ENCODE data around the gene JSRP1. TPM values are rescaled to one million over a fixed set of nuclear protein-coding genes. Genes with fewer than 3 reads are reported as not detected.

JSRP1 gene
- total and polyA plus RNA-seq, 10 of the 15 experiments (the other 5 are each of a cell fraction or from before 2014, with no cell fraction given) = 0.41 to 0.91 (median 0.49) TPM; not detected in 7

DNA sequence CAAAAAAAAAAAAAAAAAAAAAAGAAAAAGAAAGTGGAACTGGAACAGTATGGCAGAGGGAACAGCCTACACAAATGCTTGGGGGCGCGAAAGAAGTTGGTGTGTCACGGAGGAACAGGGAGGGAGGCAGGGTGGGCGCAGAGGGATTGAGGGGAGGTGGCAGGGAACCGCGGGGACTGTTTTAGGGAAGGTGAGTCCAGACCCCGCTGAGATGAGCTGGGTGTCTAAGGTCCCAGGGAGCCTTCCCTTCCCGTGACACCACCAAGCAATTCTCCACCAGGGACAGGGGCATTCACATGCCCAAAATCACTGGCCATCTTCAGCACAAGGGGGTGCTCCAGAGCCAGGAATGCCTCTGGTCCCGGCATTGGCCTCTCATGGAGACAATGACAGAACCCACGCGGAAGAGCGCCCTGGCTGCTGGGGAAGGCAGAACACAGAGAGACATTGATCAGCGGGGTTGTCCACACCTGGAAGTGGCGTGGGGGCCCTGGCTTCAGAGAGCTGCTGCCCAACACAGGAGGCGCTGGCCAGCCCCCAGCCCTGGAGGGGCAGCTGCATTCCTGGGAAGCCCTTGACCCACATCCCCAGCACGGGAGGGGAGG is 18.8 kb upstream of the JSRP1 start:
- BruUV-seq (replicated peaks) = no TSS peak
- DNase-seq (ENCODE audit: low read depth, low spot score) (no peak), ATAC-seq (no peak), FAIRE-seq (peak; percentile 56)
- CTCF ChIA-PET = interaction anchor here (1.0 to 6.4 kb wide), 11 partner anchors 9 to 153 kb away, joined by 3 to 46 read pairs (median 8); partner anchors contain the start of gene TIMM13
- in situ Hi-C loops (cut with MboI) (loop anchor here (5.0 to 10.0 kb wide), 3 partner anchors 38 to 340 kb away; partner anchors contain the start of genes PLEKHJ1 and SF3A2), intact Hi-C loops (cut with micrococcal nuclease; ENCODE audit: unreplicated experiment) (loop anchor here (1.0 to 10.0 kb wide), 4 partner anchors 41 to 510 kb away; partner anchors contain the start of genes SGTA and THOP1)
- Histone ChIP-seq H2AFZ (ENCODE audit: control insufficient read depth, low read depth, low read length) (no peak overlapping the region), H3K4me3 (no peak overlapping the region), H3K79me2 (ENCODE audit: control insufficient read depth, insufficient read depth, low read length) (peaks cover 46% of the 10 kb centered on the region), H3K27ac (ENCODE audit: control insufficient read depth, insufficient read depth) (no peak overlapping the region), H3K9ac (ENCODE audit: control insufficient read depth, insufficient read depth, low read length) (no peak overlapping the region), H3K27me3 (replicated peaks in 1 of 2; ENCODE audit: control insufficient read depth in 2 of 2, insufficient read depth in 2 of 2, low read length in 1 of 2) (no peaks in the 10 kb centered on the region), H4K20me1 (ENCODE audit: control insufficient read depth, insufficient read depth) (peaks cover 13% of the 10 kb centered on the region), H3K9me3 (replicated peaks; ENCODE audit: control insufficient read depth, insufficient read depth, low read length) (no peaks in the 10 kb centered on the region), H3K4me2 (ENCODE audit: control insufficient read depth, insufficient read depth) (no peak overlapping the region), H3K36me3 (ENCODE audit: control insufficient read depth in 2 of 2, insufficient read depth in 2 of 2, low read length in 1 of 2) (peaks cover 4 to 19% of the 10 kb centered on the region in 2 experiments), H3K4me1 (ENCODE audit: control insufficient read depth, insufficient read depth, low read length) (peaks cover 7% of the 10 kb centered on the region)
- RAD21 ChIA-PET (ENCODE audit: unreplicated experiment) = interaction anchor here (1.1 to 4.5 kb wide), 5 partner anchors 14 to 117 kb away, joined by 3 to 44 read pairs (median 4); no protein-coding TSS in a partner anchor
- WGBS (ENCODE audit: insufficient coverage, insufficient replicate concordance, low lambda C conversion rate, missing lambda C conversion rate) = 67% methylated on average over 8 of the region's 16 CpGs
- POLR2A ChIA-PET = interaction anchor here (0.6 to 1.6 kb wide), 3 partner anchors 37 to 273 kb away, joined by 3 to 4 read pairs (median 3); no protein-coding TSS in a partner anchor
- SMC1A ChIA-PET (ENCODE audit: uncharacterized antibody, unreplicated experiment) = interaction anchor here (0.9 to 5.1 kb wide), 6 partner anchors 13 to 117 kb away, joined by 3 to 30 read pairs (median 4); no protein-coding TSS in a partner anchor
- TF ChIP-seq, protein P1, sequence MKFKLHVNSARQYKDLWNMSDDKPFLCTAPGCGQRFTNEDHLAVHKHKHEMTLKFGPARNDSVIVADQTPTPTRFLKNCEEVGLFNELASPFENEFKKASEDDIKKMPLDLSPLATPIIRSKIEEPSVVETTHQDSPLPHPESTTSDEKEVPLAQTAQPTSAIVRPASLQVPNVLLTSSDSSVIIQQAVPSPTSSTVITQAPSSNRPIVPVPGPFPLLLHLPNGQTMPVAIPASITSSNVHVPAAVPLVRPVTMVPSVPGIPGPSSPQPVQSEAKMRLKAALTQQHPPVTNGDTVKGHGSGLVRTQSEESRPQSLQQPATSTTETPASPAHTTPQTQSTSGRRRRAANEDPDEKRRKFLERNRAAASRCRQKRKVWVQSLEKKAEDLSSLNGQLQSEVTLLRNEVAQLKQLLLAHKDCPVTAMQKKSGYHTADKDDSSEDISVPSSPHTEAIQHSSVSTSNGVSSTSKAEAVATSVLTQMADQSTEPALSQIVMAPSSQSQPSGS (IDR thresholded peaks at IDR 0.05; ENCODE audit: low read length) = no peak
- TF ChIP-seq TCF3 (IDR thresholded peaks at IDR 0.05; ENCODE audit: borderline replicate concordance, insufficient read depth, low read depth, low read length) (no peak), SUPT20H (IDR thresholded peaks at IDR 0.05; ENCODE audit: borderline replicate concordance, control insufficient read depth, low read depth, low read length) (no peak), RAD21 (IDR thresholded peaks at IDR 0.05; ENCODE audit: insufficient read depth, low read depth, low read length) (peak; percentile 70), POLR2A (IDR thresholded peaks at IDR 0.05; ENCODE audit: low read depth, low read length) (peak; percentile 36), STAT3 (IDR thresholded peaks at IDR 0.05; ENCODE audit: low read depth, low read length) (no peak), SMC3 (IDR thresholded peaks at IDR 0.05; ENCODE audit: borderline replicate concordance, low read length) (peak; percentile 82), IKZF2 (IDR thresholded peaks at IDR 0.05) (peak in 1 of 2 experiments; percentile 37; a peak in 1 of 4 replicates), TBL1XR1 (IDR thresholded peaks at IDR 0.05; ENCODE audit: low read depth, low read length) (no peak), POLR2AphosphoS5 (IDR thresholded peaks at IDR 0.05; ENCODE audit: low read length) (peak; percentile 76; the same call in 1 of the 2 replicates), POU2F2 (IDR thresholded peaks at IDR 0.05; ENCODE audit: borderline replicate concordance, low read depth, low read length) (peak; percentile 28; the same call in 1 of the 3 replicates), NFXL1 (IDR thresholded peaks at IDR 0.05; ENCODE audit: borderline replicate concordance) (no peak)
- TF ChIP-seq, protein P2, sequence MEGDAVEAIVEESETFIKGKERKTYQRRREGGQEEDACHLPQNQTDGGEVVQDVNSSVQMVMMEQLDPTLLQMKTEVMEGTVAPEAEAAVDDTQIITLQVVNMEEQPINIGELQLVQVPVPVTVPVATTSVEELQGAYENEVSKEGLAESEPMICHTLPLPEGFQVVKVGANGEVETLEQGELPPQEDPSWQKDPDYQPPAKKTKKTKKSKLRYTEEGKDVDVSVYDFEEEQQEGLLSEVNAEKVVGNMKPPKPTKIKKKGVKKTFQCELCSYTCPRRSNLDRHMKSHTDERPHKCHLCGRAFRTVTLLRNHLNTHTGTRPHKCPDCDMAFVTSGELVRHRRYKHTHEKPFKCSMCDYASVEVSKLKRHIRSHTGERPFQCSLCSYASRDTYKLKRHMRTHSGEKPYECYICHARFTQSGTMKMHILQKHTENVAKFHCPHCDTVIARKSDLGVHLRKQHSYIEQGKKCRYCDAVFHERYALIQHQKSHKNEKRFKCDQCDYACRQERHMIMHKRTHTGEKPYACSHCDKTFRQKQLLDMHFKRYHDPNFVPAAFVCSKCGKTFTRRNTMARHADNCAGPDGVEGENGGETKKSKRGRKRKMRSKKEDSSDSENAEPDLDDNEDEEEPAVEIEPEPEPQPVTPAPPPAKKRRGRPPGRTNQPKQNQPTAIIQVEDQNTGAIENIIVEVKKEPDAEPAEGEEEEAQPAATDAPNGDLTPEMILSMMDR (IDR thresholded peaks at IDR 0.05 in 2 of 3, conservative IDR thresholded peaks at IDR 0.05 in 1 of 3; ENCODE audit: control insufficient read depth in 2 of 3, extremely low read depth in 1 of 3, insufficient read depth in 1 of 3, low read depth in 3 of 3, low read length in 3 of 3) = peak; percentile 43 to 67 (median 57); a peak in 5 of 6 replicates
- TF ChIP-seq, protein P3, sequence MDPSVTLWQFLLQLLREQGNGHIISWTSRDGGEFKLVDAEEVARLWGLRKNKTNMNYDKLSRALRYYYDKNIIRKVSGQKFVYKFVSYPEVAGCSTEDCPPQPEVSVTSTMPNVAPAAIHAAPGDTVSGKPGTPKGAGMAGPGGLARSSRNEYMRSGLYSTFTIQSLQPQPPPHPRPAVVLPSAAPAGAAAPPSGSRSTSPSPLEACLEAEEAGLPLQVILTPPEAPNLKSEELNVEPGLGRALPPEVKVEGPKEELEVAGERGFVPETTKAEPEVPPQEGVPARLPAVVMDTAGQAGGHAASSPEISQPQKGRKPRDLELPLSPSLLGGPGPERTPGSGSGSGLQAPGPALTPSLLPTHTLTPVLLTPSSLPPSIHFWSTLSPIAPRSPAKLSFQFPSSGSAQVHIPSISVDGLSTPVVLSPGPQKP (IDR thresholded peaks at IDR 0.05; ENCODE audit: low read depth, low read length) = no peak
- TF ChIP-seq, protein P4, sequence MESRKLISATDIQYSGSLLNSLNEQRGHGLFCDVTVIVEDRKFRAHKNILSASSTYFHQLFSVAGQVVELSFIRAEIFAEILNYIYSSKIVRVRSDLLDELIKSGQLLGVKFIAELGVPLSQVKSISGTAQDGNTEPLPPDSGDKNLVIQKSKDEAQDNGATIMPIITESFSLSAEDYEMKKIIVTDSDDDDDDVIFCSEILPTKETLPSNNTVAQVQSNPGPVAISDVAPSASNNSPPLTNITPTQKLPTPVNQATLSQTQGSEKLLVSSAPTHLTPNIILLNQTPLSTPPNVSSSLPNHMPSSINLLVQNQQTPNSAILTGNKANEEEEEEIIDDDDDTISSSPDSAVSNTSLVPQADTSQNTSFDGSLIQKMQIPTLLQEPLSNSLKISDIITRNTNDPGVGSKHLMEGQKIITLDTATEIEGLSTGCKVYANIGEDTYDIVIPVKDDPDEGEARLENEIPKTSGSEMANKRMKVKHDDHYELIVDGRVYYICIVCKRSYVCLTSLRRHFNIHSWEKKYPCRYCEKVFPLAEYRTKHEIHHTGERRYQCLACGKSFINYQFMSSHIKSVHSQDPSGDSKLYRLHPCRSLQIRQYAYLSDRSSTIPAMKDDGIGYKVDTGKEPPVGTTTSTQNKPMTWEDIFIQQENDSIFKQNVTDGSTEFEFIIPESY (IDR thresholded peaks at IDR 0.05) = peak; percentile 89

All from GM12878 (cell line).